ENCODE results near the gene IFNGR2. TPM values are rescaled to one million over a fixed set of nuclear protein-coding genes. Genes with fewer than 3 reads are reported as not detected.

Gene IFNGR2
- total and polyA plus RNA-seq, 2 of the 8 experiments (the other 6 are each of a cell fraction or from before 2014, with no cell fraction given), result 36.0 to 46.4 TPM

DNA sequence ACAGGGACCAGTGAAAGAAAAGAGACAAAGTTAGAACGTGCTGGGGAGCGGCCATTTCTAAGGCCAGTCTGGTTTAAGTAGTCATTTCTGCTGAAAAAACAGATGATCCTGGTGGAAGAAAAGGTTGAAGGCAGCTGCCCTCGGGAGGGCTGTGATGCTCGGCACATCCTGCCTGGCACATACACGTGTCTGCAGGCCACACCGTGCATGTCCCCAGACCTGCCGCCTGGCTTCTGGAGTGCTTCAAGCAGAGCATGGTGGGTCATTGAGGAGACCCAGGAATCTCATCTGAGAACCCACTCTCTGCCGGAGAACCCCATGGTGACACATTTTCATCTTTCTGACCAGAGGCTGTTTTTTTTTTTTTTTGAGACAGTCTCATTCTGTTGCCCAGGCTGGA is 46.0 kb upstream of the IFNGR2 start:
- POLR2A ChIA-PET (ENCODE audit: partially characterized antibody), result no interaction called here

More for the DNA sequence above, 46.0 kb upstream of the IFNGR2 start:
- WGBS, 2 experiments (ENCODE audit: extremely low coverage in 1 of 2, insufficient coverage in 1 of 2, insufficient read length in 1 of 2, insufficient replicate concordance in 2 of 2, low coverage in 1 of 2, low lambda C conversion rate in 2 of 2, missing lambda C conversion rate in 1 of 2), result 95% methylated on average over 8 of the region's 8 CpGs; no CpG with 5 or more reads in 1 of the 2 experiments
- Histone ChIP-seq H3K9ac (replicated peaks in 1 of 4; ENCODE audit: extremely low read depth in 1 of 4, low read depth in 3 of 4, low read length in 3 of 4) (no peak overlapping the region), H2BK20ac (ENCODE audit: low read length) (no peak overlapping the region), H2AK5ac (ENCODE audit: low read depth, low read length) (no peak overlapping the region), H2BK5ac (ENCODE audit: low read depth, low read length) (no peak overlapping the region), H3K36me3 (ENCODE audit: control insufficient read depth in 2 of 4, insufficient read depth in 4 of 4, low read length in 3 of 4) (peaks cover 0 to 17% (median 8%) of the 10 kb centered on the region in 4 experiments; a peak in 5 of 8 replicates), H3K4ac (replicated peaks; ENCODE audit: insufficient read length, low read depth, low read length) (no peak overlapping the region), H3K79me1 (ENCODE audit: low read depth, low read length) (no peaks in the 10 kb centered on the region), H3K23ac (ENCODE audit: insufficient read length) (no peak overlapping the region), H3K79me2 (ENCODE audit: control insufficient read depth in 1 of 2, insufficient read depth in 2 of 2, low read length in 2 of 2) (no peaks in the 10 kb centered on the region), H3K9me3 (ENCODE audit: insufficient read depth in 2 of 2, low read depth in 1 of 2, low read length in 1 of 2) (no peaks in the 10 kb centered on the region), H3K56ac (replicated peaks; ENCODE audit: insufficient read length, low read depth, low read length) (no peak overlapping the region), H3K4me3 (ENCODE audit: extremely low read depth in 1 of 4, insufficient read depth in 2 of 4, low read depth in 3 of 4, low read length in 4 of 4) (no peak overlapping the region), H3K27me3 (replicated peaks in 1 of 4; ENCODE audit: control insufficient read depth in 3 of 4, extremely low read depth in 1 of 4, insufficient read depth in 3 of 4, low read length in 3 of 4) (no peaks in the 10 kb centered on the region), H3K27ac (ENCODE audit: low read depth, low read length) (no peak overlapping the region), H4K8ac (ENCODE audit: extremely low read depth, insufficient read depth, low read length) (no peak overlapping the region), H4K91ac (replicated peaks; ENCODE audit: insufficient read length, low read length) (no peak overlapping the region), H3K4me1 (replicated peaks in 1 of 4; ENCODE audit: control insufficient read depth in 3 of 4, insufficient read depth in 4 of 4, low read length in 3 of 4) (peaks cover 0 to 12% (median 7%) of the 10 kb centered on the region in 4 experiments; a peak in 6 of 7 replicates), H2BK12ac (ENCODE audit: low read depth, low read length) (no peak overlapping the region), H2BK120ac (replicated peaks; ENCODE audit: low read depth, low read length) (no peak overlapping the region), H2AFZ (ENCODE audit: low read length) (no peak overlapping the region), H3K23me2 (ENCODE audit: low read depth, low read length) (no peaks in the 10 kb centered on the region), H4K20me1 (replicated peaks in 1 of 2; ENCODE audit: control insufficient read depth in 1 of 2, insufficient read depth in 2 of 2, low read length in 2 of 2) (no peaks in the 10 kb centered on the region), H2BK15ac (ENCODE audit: low read length) (no peak overlapping the region), H3K14ac (ENCODE audit: insufficient read length) (no peak overlapping the region), H3K18ac (ENCODE audit: extremely low read depth, low read length) (no peak overlapping the region), H3K4me2 (ENCODE audit: insufficient read depth in 1 of 2, low read depth in 2 of 2, low read length in 2 of 2) (no peak overlapping the region), H4K5ac (ENCODE audit: insufficient read length, low read depth, low read length) (no peak overlapping the region)
- no peak for TF ChIP-seq PHF8 (conservative IDR thresholded peaks at IDR 0.05; ENCODE audit: low read depth, low read length)
- CTCF ChIA-PET (ENCODE audit: partially characterized antibody), result interaction anchor here (0.9 kb wide), 1 partner anchor 17 kb away, joined by 8 read pairs; no protein-coding TSS in a partner anchor
- FAIRE-seq (no peak), DNase-seq (ENCODE audit: low read depth in 1 of 2, low spot score in 2 of 2) (no peak)
